IPS-15b (cell line): ENCODE measurements around the gene PPFIA4.

Experiments used
- H3K27me3 ChIP-seq: one replicate; pipeline ENCODE4 v1.6.1; 2013; ENCODE audit warnings: low read length; ENCODE audit not compliant: control insufficient read depth, insufficient read depth
- H3K36me3 ChIP-seq: one replicate; pipeline ENCODE4 v1.6.1; 2013; ENCODE audit warnings: low read length; ENCODE audit not compliant: control insufficient read depth, insufficient read depth
- H3K4me1 ChIP-seq: one replicate; pipeline ENCODE4 v1.6.1; 2013; ENCODE audit warnings: mild to moderate bottlenecking, low read length; ENCODE audit not compliant: control insufficient read depth, insufficient read depth
- H3K4me3 ChIP-seq: one replicate; pipeline ENCODE4 v1.5.1; 2013; ENCODE audit warnings: low read depth, low read length
- H3K9ac ChIP-seq: one replicate; pipeline ENCODE4 v1.6.1; 2013; ENCODE audit warnings: low read depth, mild to moderate bottlenecking, low read length
- H3K9me3 ChIP-seq: one replicate; pipeline ENCODE4 v1.6.1; 2013; ENCODE audit warnings: mild to moderate bottlenecking, low read length; ENCODE audit not compliant: control insufficient read depth, insufficient read depth

PPFIA4 gene

DNA sequence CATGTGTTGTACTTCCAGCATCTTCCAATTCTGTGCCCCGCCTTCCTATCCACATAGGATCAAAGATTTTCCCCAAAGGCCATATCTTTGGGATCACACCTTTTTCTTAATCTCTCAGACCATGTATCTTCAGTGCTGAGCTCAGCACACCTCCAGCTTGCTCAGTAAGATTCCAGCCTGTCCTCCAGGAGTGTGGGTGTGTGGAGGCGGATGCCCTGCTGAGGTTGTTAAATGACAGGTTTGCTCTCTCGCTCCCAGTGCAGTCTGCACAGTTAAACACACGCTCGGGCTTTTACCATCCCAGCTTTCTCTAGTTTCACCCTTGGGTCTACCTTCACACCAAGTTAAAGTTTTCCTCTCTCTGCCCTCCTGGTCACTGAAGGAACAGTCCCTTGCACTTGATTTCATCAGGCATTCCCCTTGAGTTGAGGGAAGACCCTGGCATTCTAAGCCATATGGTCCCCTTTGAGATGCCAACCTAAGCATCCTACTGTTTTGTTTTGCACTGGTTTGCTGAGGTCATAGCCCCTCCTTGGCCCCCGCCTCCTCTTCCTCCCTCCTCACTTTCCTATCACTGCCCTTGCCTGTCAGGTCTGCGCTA is 45.8 kb downstream of the PPFIA4 start:
- Histone ChIP-seq H3K9me3 (no peaks in the 10 kb centered on the region), H3K27me3 (peaks cover 42% of the 10 kb centered on the region), H3K4me1 (no peaks in the 10 kb centered on the region), H3K9ac (no peak overlapping the region), H3K36me3 (no peaks in the 10 kb centered on the region), H3K4me3 (no peak overlapping the region)

DNA sequence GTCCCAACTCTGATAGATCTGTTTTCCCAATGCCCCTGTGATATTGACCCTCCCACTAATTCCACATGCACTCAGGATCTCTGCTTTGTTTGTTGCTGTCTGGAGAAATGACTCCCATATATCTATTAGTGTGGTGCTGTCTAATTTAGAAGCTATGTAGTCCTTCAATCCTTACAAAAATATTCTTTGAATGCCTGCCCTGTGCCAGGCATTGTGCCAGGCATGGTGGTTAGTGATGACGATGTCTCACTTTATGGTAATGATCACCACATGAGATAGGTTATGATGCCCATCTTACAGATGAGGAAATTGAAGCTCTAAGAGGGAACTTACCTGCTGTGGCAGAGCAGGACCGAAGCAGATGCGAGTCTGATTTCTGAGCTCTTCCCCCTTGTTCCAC is 46.6 kb downstream of the PPFIA4 start:
- H3K4me3 ChIP-seq, result no peak overlapping the region
- peaks cover 50% of the 10 kb centered on the region for H3K27me3 ChIP-seq
- no peaks in the 10 kb centered on the region for H3K36me3 ChIP-seq
- H3K4me1 ChIP-seq, result no peaks in the 10 kb centered on the region
- H3K9me3 ChIP-seq, result no peaks in the 10 kb centered on the region
- no peak overlapping the region for H3K9ac ChIP-seq

DNA sequence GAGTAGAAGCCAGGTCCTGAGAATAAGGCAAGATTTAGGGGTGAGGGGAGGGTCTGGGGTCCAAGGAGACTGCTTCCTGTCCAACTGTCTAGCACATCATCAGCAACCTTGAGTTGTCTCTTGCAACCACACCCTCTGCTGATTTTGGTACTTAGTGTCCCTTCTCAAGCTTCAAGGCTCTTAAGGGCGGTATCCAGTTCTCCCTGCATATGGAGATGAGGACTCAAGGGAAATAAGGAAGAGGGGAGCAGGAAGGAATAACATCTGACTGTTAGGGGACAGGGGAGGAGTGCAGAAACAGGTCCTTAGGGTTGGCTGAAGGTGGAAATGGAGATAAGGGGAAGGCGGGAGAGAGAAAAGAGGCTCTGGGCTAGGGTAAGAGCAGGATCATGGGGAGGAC is 47.2 kb downstream of the PPFIA4 start:
- H3K27me3 ChIP-seq, result peaks cover 56% of the 10 kb centered on the region
- H3K36me3 ChIP-seq, result no peaks in the 10 kb centered on the region
- H3K9me3 ChIP-seq, result no peaks in the 10 kb centered on the region
- no peak overlapping the region for H3K4me3 ChIP-seq
- H3K9ac ChIP-seq, result no peak overlapping the region
- H3K4me1 ChIP-seq, result no peaks in the 10 kb centered on the region

DNA sequence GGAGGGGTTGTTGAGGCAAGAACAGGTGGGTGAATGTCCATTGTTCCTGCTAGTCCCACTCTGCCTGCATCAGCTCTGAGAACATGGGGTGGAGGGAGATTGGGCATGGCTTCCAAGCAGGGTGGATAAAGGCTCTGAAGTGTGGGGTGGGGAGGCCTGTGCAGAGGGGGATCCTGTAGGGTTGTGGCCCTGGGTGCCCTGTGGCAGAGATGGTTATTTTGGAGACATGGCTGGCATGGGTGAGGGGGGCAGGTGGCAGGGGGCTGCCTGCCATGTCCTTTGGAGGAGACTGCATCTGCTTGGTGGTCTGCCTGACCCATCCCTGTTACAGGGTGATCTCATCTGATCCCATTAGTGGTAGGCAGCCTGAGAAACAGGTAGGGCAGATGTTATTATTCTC is 48.3 kb downstream of the PPFIA4 start:
- Histone ChIP-seq H3K9me3 (no peaks in the 10 kb centered on the region), H3K27me3 (peaks cover 62% of the 10 kb centered on the region), H3K36me3 (no peaks in the 10 kb centered on the region), H3K4me1 (no peaks in the 10 kb centered on the region), H3K9ac (no peak overlapping the region), H3K4me3 (no peak overlapping the region)

DNA sequence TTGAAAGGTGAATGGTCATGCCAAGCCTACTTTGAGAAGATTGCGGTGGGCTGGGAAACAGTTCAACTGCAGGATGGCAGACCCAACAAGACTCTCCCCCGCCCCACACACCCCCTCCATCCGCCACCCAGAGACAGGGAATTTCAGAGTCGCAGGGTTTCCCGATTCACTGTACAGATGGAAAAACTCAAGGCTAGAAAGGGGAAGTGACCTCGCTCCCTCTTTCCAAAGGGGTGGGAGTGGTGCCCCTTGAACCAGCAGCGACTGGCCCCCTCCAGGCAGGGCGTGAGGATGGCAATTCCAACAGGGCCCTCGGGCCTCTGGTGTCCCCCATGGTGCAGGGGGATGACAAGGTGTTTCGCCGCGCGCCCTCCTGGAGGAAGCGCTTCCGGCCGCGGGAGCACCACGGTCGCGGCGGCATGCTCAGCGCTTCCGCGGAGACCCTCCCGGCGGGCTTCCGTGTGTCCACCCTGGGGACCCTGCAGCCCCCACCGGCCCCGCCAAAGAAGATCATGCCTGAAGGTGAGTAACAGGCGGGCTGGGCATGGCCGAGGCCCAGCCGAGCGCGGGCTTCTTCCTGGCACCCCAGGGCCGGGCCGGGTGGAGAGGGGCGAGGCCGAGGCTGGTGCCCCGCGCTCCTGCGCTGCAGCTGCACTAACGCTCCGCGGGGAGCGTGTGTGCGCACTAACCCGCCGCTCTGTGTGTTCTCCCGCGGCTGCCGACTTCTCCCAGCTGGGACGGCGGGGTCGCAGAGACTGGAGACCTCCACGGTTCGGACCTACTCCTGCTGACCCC is 49.1 kb downstream of the PPFIA4 start:
- Histone ChIP-seq H3K4me1 (no peaks in the 10 kb centered on the region), H3K9me3 (no peaks in the 10 kb centered on the region), H3K4me3 (peak overlapping the region; percentile 56), H3K36me3 (no peaks in the 10 kb centered on the region), H3K9ac (no peak overlapping the region), H3K27me3 (peaks cover 62% of the 10 kb centered on the region)

DNA sequence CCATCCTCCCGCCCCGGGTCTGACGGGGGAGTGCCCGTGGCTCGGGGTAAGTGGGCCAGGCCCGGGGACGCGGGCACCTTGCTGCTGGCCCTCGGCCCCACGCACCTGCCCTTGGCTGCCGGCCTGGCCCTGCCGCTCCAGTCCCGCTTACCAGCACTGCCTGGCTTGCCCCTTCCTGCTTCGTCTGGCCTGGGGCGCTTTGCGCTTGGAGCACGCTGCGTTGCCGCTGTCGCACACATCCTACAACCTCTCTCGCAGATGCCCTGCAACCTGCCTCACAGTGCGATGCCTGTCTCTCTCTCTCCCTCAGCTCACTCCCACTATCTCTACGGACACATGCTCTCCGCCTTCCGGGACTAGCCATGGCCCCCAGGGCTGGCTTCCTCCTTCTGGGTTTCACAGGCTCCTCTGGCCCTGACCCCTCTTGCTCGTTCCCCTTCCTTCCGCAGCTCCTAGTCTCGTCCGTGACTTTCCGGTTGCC is 49.8 kb downstream of the PPFIA4 start:
- Histone ChIP-seq H3K9ac (no peak overlapping the region), H3K4me3 (peak overlapping the region; percentile 56), H3K4me1 (peaks cover 1% of the 10 kb centered on the region), H3K9me3 (no peaks in the 10 kb centered on the region), H3K27me3 (peaks cover 62% of the 10 kb centered on the region), H3K36me3 (no peaks in the 10 kb centered on the region)

DNA sequence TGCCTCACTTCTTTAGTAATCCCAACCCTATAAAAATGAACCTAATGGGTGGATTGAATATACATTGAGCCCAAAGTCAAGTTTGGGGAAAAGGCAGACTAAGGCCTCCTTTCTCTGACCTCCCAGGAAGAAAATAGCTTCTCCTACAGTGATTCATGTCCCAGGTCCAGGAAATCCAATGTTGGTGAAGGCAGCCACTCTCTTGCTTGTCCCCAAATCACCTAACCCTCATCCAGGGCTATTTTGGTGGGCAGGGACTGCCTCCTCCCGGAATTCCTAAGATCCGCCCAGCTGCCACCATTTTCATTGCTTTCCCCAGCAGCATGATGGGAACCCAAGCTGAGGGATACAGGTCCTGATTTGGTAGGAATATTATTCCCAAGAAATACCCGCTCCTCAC is 51.1 kb downstream of the PPFIA4 start:
- Histone ChIP-seq H3K9me3 (no peaks in the 10 kb centered on the region), H3K9ac (no peak overlapping the region), H3K4me1 (peaks cover 12% of the 10 kb centered on the region), H3K27me3 (peaks cover 62% of the 10 kb centered on the region), H3K4me3 (no peak overlapping the region), H3K36me3 (no peaks in the 10 kb centered on the region)

DNA sequence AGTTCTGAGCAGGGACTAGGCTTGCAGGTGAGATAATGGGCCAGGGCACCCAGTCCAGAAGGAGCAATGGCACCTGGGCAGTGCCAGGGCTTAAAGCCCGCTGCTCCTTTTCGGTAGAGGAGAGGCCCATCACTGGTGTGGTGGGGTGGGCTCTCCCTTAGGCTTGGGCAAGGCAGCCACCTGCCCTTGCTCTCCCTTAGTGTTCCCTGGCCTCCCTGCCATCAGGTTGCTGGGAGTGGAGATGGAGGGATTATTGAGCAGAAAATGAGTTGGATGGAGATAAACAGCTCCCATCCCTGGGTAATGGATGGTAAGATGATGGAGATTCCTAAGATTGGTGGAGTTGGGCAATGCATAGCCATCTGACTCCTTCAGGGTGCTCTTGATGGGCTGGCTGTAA is 51.7 kb downstream of the PPFIA4 start:
- Histone ChIP-seq H3K9me3 (no peaks in the 10 kb centered on the region), H3K4me3 (no peak overlapping the region), H3K9ac (no peak overlapping the region), H3K4me1 (peaks cover 17% of the 10 kb centered on the region), H3K27me3 (peaks cover 61% of the 10 kb centered on the region), H3K36me3 (no peaks in the 10 kb centered on the region)

DNA sequence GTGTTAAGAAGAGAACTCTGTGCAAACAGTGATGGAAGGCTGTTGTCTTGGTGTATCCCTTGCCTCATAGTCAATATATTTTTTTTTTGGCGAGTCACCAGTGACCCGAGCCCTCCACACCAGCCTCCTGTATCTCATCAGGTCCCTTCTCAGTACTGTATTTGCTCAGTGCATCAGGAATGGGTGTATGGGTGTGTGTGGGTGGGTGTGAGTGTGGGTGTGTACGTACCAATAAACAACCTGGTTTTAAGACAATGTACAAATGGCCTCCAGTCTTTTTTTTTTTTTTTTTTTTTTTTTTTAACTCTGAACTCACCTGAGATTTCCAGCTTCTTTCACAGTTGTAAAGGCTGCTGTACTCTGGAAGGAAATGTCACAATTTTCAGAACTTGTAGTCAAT is 52.2 kb downstream of the PPFIA4 start:
- Histone ChIP-seq H3K4me1 (peaks cover 17% of the 10 kb centered on the region), H3K9me3 (no peaks in the 10 kb centered on the region), H3K4me3 (no peak overlapping the region), H3K9ac (no peak overlapping the region), H3K27me3 (peaks cover 56% of the 10 kb centered on the region), H3K36me3 (no peaks in the 10 kb centered on the region)

DNA sequence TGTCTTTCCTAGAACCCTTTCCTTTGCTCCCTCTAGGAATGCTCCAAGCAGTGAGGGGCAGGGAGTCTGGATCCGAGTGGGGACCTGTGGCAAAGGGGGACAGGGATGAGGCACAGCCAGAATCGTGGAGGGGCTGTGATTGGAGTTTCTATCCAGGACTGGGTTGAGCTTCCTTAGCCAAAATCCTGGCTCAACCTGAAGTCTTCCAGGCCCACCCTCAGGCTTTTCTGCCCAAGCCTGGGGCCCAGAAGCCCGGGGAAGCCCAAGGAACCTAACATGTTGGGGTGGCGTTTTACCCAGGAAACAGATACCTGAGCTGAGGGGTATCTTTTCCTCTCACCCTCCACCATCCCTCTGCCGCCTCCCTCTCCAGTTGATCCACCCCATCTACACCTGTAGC is 54.2 kb downstream of the PPFIA4 start:
- Histone ChIP-seq H3K9me3 (no peaks in the 10 kb centered on the region), H3K27me3 (peaks cover 36% of the 10 kb centered on the region), H3K4me3 (no peak overlapping the region), H3K9ac (no peak overlapping the region), H3K36me3 (no peaks in the 10 kb centered on the region), H3K4me1 (peaks cover 17% of the 10 kb centered on the region)

DNA sequence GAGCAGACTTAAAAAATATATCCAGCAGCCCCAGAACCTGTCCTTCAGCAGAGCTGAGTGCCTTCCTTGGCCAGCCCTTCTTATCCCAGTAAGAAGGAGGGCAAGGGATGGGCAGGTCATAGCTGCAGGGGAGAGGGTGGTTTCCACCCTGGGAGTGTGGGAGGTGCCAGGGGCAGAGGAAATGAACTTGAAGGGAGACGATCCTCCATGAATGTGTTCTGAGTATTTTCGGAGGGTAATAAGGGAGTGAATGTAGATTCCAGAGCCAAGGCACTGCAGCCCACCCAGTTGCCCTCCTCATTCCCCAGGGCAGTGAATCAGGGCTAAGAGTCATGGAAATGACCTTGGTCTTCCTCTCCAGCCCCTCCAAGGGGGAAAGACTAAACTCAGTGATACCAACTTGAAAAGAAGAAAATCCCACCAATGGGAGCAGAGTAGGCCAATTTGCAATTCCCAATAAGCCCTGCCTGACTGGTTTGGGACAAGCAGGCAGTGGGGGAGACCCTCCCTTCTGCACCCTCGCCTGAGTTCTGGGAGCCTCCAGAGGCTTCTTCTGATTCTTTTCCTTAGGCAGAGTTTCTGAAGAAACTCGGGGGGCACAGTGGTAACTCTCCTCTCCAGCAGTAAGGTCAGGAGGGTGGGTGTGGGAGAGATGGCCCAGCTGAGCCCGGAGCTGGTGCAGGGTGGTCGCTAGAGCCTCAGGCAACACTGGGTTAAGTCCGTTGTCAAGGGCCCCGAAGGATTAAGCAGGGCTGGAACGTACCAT is 55.4 kb downstream of the PPFIA4 start:
- Histone ChIP-seq H3K4me1 (peaks cover 17% of the 10 kb centered on the region), H3K9me3 (no peaks in the 10 kb centered on the region)

DNA sequence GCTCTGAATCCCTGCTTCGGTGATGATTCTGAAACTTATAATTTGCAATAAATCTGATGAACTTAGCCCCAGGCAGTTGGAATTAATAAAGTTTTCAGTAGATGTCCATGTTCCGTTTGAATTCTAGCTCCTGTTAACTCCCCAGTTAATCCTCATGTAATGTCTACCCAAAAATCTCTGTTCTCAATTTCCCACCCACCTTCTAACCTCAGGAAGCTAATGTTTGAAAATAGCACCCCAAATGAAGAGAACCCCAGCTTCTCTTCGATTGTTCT is 55.9 kb downstream of the PPFIA4 start:
- Histone ChIP-seq H3K4me3 (no peak overlapping the region), H3K36me3 (no peaks in the 10 kb centered on the region), H3K27me3 (peaks cover 19% of the 10 kb centered on the region), H3K9me3 (no peaks in the 10 kb centered on the region), H3K9ac (no peak overlapping the region), H3K4me1 (peaks cover 17% of the 10 kb centered on the region)

More for the DNA sequence above, 55.4 kb downstream of the PPFIA4 start:
- Histone ChIP-seq H3K36me3 (no peaks in the 10 kb centered on the region), H3K4me3 (peak overlapping the region; percentile 8), H3K27me3 (peaks cover 24% of the 10 kb centered on the region), H3K9ac (no peak overlapping the region)
